Neural cell (in vitro differentiated cells): Measurements from ENCODE around the gene CUL2. TPM values are rescaled to one million over a fixed set of nuclear protein-coding genes. Genes with fewer than 3 reads are reported as not detected.

Experiments used
- H2AFZ ChIP-seq: fragments of 200-600, 300-800 bp; sonication (generic), shearing (Covaris generic); 2 replicates; pipeline ENCODE4 v1.6.0; 2014; ENCODE audit warnings: low read depth, mild to moderate bottlenecking, antibody characterized with exemption, low read length, moderate library complexity
- H3F3A ChIP-seq: fragments of 200-600 bp; shearing (Covaris generic); 2 replicates; pipeline ENCODE4 v1.6.1; 2016; ENCODE audit warnings: mild to moderate bottlenecking, moderate library complexity, mixed read lengths, antibody characterized with exemption, low read length; ENCODE audit not compliant: insufficient read depth, poor library complexity, severe bottlenecking
- H3K27ac ChIP-seq: fragments of 200-600, 300-800 bp; sonication (generic), shearing (Covaris generic); 2 replicates; pipeline ENCODE4 v1.5.1; 2014; ENCODE audit warnings: mild to moderate bottlenecking, low read length, moderate library complexity
- H3K27me3 ChIP-seq: fragments of 300-800, 200-600 bp; sonication (generic), shearing (Covaris generic); 2 replicates; pipeline ENCODE4 v1.6.0; 2014; ENCODE audit warnings: mild to moderate bottlenecking, low read depth, low read length, moderate library complexity; ENCODE audit not compliant: insufficient read depth
- H3K36me3 ChIP-seq: fragments of 300-800, 200-600 bp; sonication (generic), shearing (Covaris generic); 2 replicates; pipeline ENCODE4 v1.5.1; 2014; ENCODE audit warnings: mild to moderate bottlenecking, antibody characterized with exemption, low read length, moderate library complexity; ENCODE audit not compliant: insufficient read depth
- H3K4me2 ChIP-seq: fragments of 300-800, 200-600 bp; sonication (generic), shearing (Covaris generic); 2 replicates; pipeline ENCODE4 v1.6.0; 2014; ENCODE audit warnings: mild to moderate bottlenecking, low read length
- H3K4me3 ChIP-seq: fragments of 300-800, 200-600 bp; sonication (generic), shearing (Covaris generic); 2 replicates; pipeline ENCODE4 v1.5.1; 2014; ENCODE audit warnings: mild to moderate bottlenecking, low read length, moderate library complexity
- H3K79me2 ChIP-seq: fragments of 200-600 bp; shearing (Covaris generic); replicated peaks from 2 replicates; pipeline ENCODE4 v1.6.0; 2014; ENCODE audit warnings: mild to moderate bottlenecking, low read length, moderate library complexity; ENCODE audit not compliant: insufficient read depth
- H3K9ac ChIP-seq: fragments of 300-800, 200-600 bp; sonication (generic), shearing (Covaris generic); 2 replicates; pipeline ENCODE4 v1.6.1; 2016; ENCODE audit warnings: mild to moderate bottlenecking, low read length, mixed read lengths
- H3K9me2 ChIP-seq: fragments of 200-600 bp; shearing (Covaris generic); 2 replicates; pipeline ENCODE4 v1.6.1; 2016; ENCODE audit warnings: mild to moderate bottlenecking, low read length, mixed read lengths; ENCODE audit not compliant: insufficient read depth
- H3K9me3 ChIP-seq: fragments of 200-600, 300-800 bp; sonication (generic), shearing (Covaris generic); 2 replicates; pipeline ENCODE4 v1.6.1; 2016; ENCODE audit warnings: mild to moderate bottlenecking, mixed run types, low read length, moderate library complexity, mixed read lengths
- H4K20me1 ChIP-seq: fragments of 200-600 bp; shearing (Covaris generic); 2 replicates; pipeline ENCODE4 v1.6.1; 2016; ENCODE audit warnings: mild to moderate bottlenecking, mixed run types; ENCODE audit not compliant: insufficient read depth
- CTCF ChIP-seq: fragments of 450-650 bp; IDR thresholded peaks from 2 replicates; pipeline ENCODE4 v1.5.1; 2014; ENCODE audit warnings: antibody characterized with exemption, mild to moderate bottlenecking, moderate library complexity; ENCODE audit not compliant: poor library complexity, severe bottlenecking
- EP300 ChIP-seq: fragments of 450-650 bp; conservative IDR thresholded peaks from 2 replicates; pipeline ENCODE4 v1.6.1; 2014; ENCODE audit warnings: antibody characterized with exemption, mild to moderate bottlenecking, moderate library complexity; ENCODE audit not compliant: poor library complexity, severe bottlenecking
- EZH2 ChIP-seq: fragments of 200-600, 300-800 bp; shearing (Covaris generic), sonication (generic); IDR thresholded peaks from 2 replicates; pipeline ENCODE4 v1.6.1; 2014; ENCODE audit warnings: antibody characterized with exemption, low read length, borderline replicate concordance, mild to moderate bottlenecking; ENCODE audit not compliant: insufficient read depth, poor library complexity, severe bottlenecking
- MXI1 ChIP-seq: fragments of 450-650 bp; conservative IDR thresholded peaks from 2 replicates; pipeline ENCODE4 v1.6.1; 2014; ENCODE audit warnings: antibody characterized with exemption, mild to moderate bottlenecking; ENCODE audit not compliant: poor library complexity, severe bottlenecking
- POLR2AphosphoS5 ChIP-seq: IDR thresholded peaks from 2 replicates; pipeline ENCODE4 v1.6.1; 2012
- RAD21 ChIP-seq: fragments of 450-650 bp; conservative IDR thresholded peaks from 2 replicates; pipeline ENCODE4 v1.6.1; 2014; ENCODE audit warnings: antibody characterized with exemption, mild to moderate bottlenecking, moderate library complexity
- REST ChIP-seq: IDR thresholded peaks from 2 replicates; pipeline ENCODE4 v1.6.1; 2012; ENCODE audit warnings: borderline replicate concordance
- SMC3 ChIP-seq: fragments of 450-650 bp; conservative IDR thresholded peaks from 2 replicates; pipeline ENCODE4 v1.6.1; 2014; ENCODE audit warnings: antibody characterized with exemption, mild to moderate bottlenecking, moderate library complexity; ENCODE audit not compliant: poor library complexity
- TAF1 ChIP-seq: IDR thresholded peaks from 2 replicates; pipeline ENCODE4 v1.6.1; 2012; ENCODE audit warnings: low read depth
- polyA plus RNA-seq: library from polyadenylated mRNA; depleted of rRNA; stranded (reverse); fragments of >200 nt; gene quantifications from 2 replicates; pipeline ENCODE4 v1.2.3, GENCODE V29; 2014

CUL2 gene
- polyA plus RNA-seq, 1 donor from 2014 or later: 40.5 TPM

GRCh38 chr10:34960983-34961382, 129.2 kb downstream of the CUL2 start:
- no peak for TF ChIP-seq SMC3
- TF ChIP-seq MXI1: no peak
- no peak for TF ChIP-seq CTCF
- TF ChIP-seq EP300: no peak
- TF ChIP-seq EZH2: no peak
- no peak for TF ChIP-seq TAF1
- TF ChIP-seq POLR2AphosphoS5: no peak
- Histone ChIP-seq H3K27ac (no peak overlapping the region), H3K4me3 (no peak overlapping the region)

GRCh38 chr10:34959786-34960185, 130.4 kb downstream of the CUL2 start:
- TF ChIP-seq CTCF (no peak), RAD21 (no peak), REST (no peak), MXI1 (no peak), EZH2 (no peak), TAF1 (no peak), POLR2AphosphoS5 (no peak), EP300 (no peak), SMC3 (no peak)
- Histone ChIP-seq H2AFZ (no peak overlapping the region), H4K20me1 (no peaks in the 10 kb centered on the region), H3K4me2 (no peak overlapping the region), H3K79me2 (no peaks in the 10 kb centered on the region), H3F3A (no peaks in the 10 kb centered on the region), H3K9me2 (no peaks in the 10 kb centered on the region), H3K4me3 (no peak overlapping the region), H3K9ac (no peak overlapping the region), H3K27ac (no peak overlapping the region), H3K9me3 (no peaks in the 10 kb centered on the region), H3K27me3 (no peaks in the 10 kb centered on the region), H3K36me3 (no peaks in the 10 kb centered on the region)

More at GRCh38 chr10:34960983-34961382, 129.2 kb downstream of the CUL2 start:
- H3K9me2 ChIP-seq: no peaks in the 10 kb centered on the region
- no peaks in the 10 kb centered on the region for H3F3A ChIP-seq
- H3K79me2 ChIP-seq: no peaks in the 10 kb centered on the region
- no peaks in the 10 kb centered on the region for H4K20me1 ChIP-seq
- no peaks in the 10 kb centered on the region for H3K9me3 ChIP-seq
- no peaks in the 10 kb centered on the region for H3K36me3 ChIP-seq
- no peak overlapping the region for H2AFZ ChIP-seq
- no peak overlapping the region for H3K9ac ChIP-seq
- H3K27me3 ChIP-seq: no peaks in the 10 kb centered on the region
- H3K4me2 ChIP-seq: no peak overlapping the region
